Lung (tissue), 12 donors: ENCODE measurements around the gene C1orf35. TPM values are rescaled to one million over a fixed set of nuclear protein-coding genes. Genes with fewer than 3 reads are reported as not detected.
A peak's percentile ranks its signal among the peaks of the same experiment; 100 is the strongest.

ENCODE experiments used
- ATAC-seq: fragments of 200-7000 bp; cut with Tn5 transposase; one replicate; pipeline ENCODE4 v1.9.1; 2020; ENCODE audit warnings: moderate number of reproducible peaks; ENCODE audit not compliant: insufficient read depth, low FRiP score
- DNase-seq, 3 donors: peaks; one replicate each; pipeline ENCODE4 v3.0.0-alpha.2; 2013 to 2017
- H3K27ac ChIP-seq, 2 donors: one replicate each; pipeline ENCODE4 v1.5.1; 2013; ENCODE audit warnings: mild to moderate bottlenecking in 2 of 2, moderate library complexity in 2 of 2, control low read depth in 1 of 2, inconsistent platforms in 1 of 2, low read depth in 1 of 2, low read length in 1 of 2
- H3K27me3 ChIP-seq, 3 donors: one replicate each; pipeline ENCODE4 v1.5.1; 2013; ENCODE audit warnings: low read length in 2 of 3; ENCODE audit not compliant: control insufficient read depth in 3 of 3, insufficient read depth in 3 of 3
- H3K36me3 ChIP-seq, 4 donors: one replicate each; pipeline ENCODE4 v1.5.1; 2013; ENCODE audit warnings: low read length in 4 of 4, mild to moderate bottlenecking in 1 of 4, moderate library complexity in 1 of 4; ENCODE audit not compliant: control insufficient read depth in 4 of 4, insufficient read depth in 4 of 4
- H3K4me1 ChIP-seq, 5 donors: one replicate each; pipeline ENCODE4 v1.5.1; 2013; ENCODE audit warnings: low read length in 5 of 5, mild to moderate bottlenecking in 2 of 5, moderate library complexity in 1 of 5; ENCODE audit not compliant: control insufficient read depth in 5 of 5, insufficient read depth in 5 of 5
- H3K4me3 ChIP-seq: one replicate; pipeline ENCODE4 v1.5.1; 2013; ENCODE audit warnings: mild to moderate bottlenecking, control low read depth, moderate library complexity
- H3K9ac ChIP-seq, 2 donors: one replicate each; pipeline ENCODE4 v1.5.1; 2013; ENCODE audit warnings: low read length in 2 of 2, control low read depth in 1 of 2; ENCODE audit not compliant: insufficient read depth in 1 of 2
- H3K9me3 ChIP-seq, 4 donors: one replicate each; pipeline ENCODE4 v1.5.1; 2013; ENCODE audit warnings: low read length in 3 of 4, mild to moderate bottlenecking in 1 of 4, moderate library complexity in 1 of 4; ENCODE audit not compliant: control insufficient read depth in 4 of 4, insufficient read depth in 3 of 4
- CTCF ChIP-seq: IDR thresholded peaks from 2 replicates; pipeline ENCODE4 v1.5.1; 2012; ENCODE audit warnings: mild to moderate bottlenecking; ENCODE audit errors: control extremely low read depth, extremely low read depth
- WGBS, 2 donors: extraction: QIAGEN DNeasy Blood & Tissue Kit; methylation state at CpG; one replicate each; pipeline ENCODE4 v1.1.7; 2013; 5-methylcytosine and 5-hydroxymethylcytosine counted together
- polyA plus RNA-seq, 2 donors: library from polyadenylated mRNA; stranded (reverse); fragments of 200-250 nt; gene quantifications; one replicate each; pipeline ENCODE4 v1.2.1, GENCODE V29; 2013
- total RNA-seq, 2 donors: library from RNA; depleted of rRNA in 1 of 2; stranded (reverse); fragments of >200 nt in 1 of 2; gene quantifications; one replicate each; pipeline ENCODE4 v1.2.1, GENCODE V29; 2014 to 2021
- donor health status: control.
- donor health status: control.
- donor health status: Bipolar disorder and iron deficiency.
- donor health status: healthy.
- donor health status: DM: yes; HTN: yes; CAD: no.

The C1orf35 gene
- total and polyA plus RNA-seq, 4 donors = 9.1 to 19.9 (median 15.0) TPM

- H3K9me3 ChIP-seq = peaks cover 0 to 13% (median 4%) of the 10 kb centered on the region in 4 donors
- ATAC-seq = no peak
- peaks cover 7 to 62% (median 19%) of the 10 kb centered on the region in 5 donors for H3K4me1 ChIP-seq
- H3K4me3 ChIP-seq = no peak overlapping the region
- no peak for TF ChIP-seq CTCF
- 61 to 73% methylated on average over 4 of the region's 4 CpGs for WGBS, 2 donors
- no peak for DNase-seq
- H3K9ac ChIP-seq = no peak overlapping the region
- H3K36me3 ChIP-seq = peaks cover 0 to 31% (median 15%) of the 10 kb centered on the region in 4 donors
- no peaks in the 10 kb centered on the region for H3K27me3 ChIP-seq
- H3K27ac ChIP-seq = no peak overlapping the region
Measured at GRCh38 chr1:228091084-228091483, 12.0 kb downstream of the C1orf35 start.

GRCh38 chr1:228090613-228091081, 12.5 kb downstream of the C1orf35 start:
- TF ChIP-seq CTCF = no peak
- 16 to 24% methylated on average over 2 of the region's 2 CpGs for WGBS, 2 donors
- no peak overlapping the region for H3K9ac ChIP-seq
- H3K4me1 ChIP-seq = peaks cover 11 to 63% (median 24%) of the 10 kb centered on the region in 5 donors
- H3K27ac ChIP-seq = peak overlapping the region in 1 of 2 donors; percentile 32
- ATAC-seq = no peak
- no peaks in the 10 kb centered on the region for H3K27me3 ChIP-seq
- peaks cover 0 to 13% (median 4%) of the 10 kb centered on the region in 4 donors for H3K9me3 ChIP-seq
- peaks cover 0 to 31% (median 15%) of the 10 kb centered on the region in 4 donors for H3K36me3 ChIP-seq
- H3K4me3 ChIP-seq = no peak overlapping the region
- no peak for DNase-seq

- Histone ChIP-seq H3K27me3 (no peaks in the 10 kb centered on the region), H3K36me3 (peaks cover 0 to 28% (median 15%) of the 10 kb centered on the region in 4 donors), H3K4me3 (no peak overlapping the region), H3K9ac (no peak overlapping the region), H3K9me3 (peaks cover 0 to 7% (median 4%) of the 10 kb centered on the region in 4 donors), H3K4me1 (peaks cover 20 to 71% (median 33%) of the 10 kb centered on the region in 5 donors), H3K27ac (peak overlapping the region in 1 of 2 donors; percentile 62)
- WGBS, 2 donors = 57 to 59% methylated on average over 12 of the region's 12 CpGs
- TF ChIP-seq CTCF = no peak
- ATAC-seq (no peak), DNase-seq (no peak)
Measured at GRCh38 chr1:228089519-228090380, 13.4 kb downstream of the C1orf35 start.
